Measurements from ENCODE around the gene PPP1R9A. TPM values are rescaled to one million over a fixed set of nuclear protein-coding genes. Genes with fewer than 3 reads are reported as not detected.

Gene PPP1R9A
- total RNA-seq, 4 donors from 2014 or later, result 21.0 to 48.4 (median 31.6) TPM

- Histone ChIP-seq H3K4me3 (no peak overlapping the region), H3K27ac (no peak overlapping the region), H3K9me3 (no peaks in the 10 kb centered on the region), H3K27me3 (no peaks in the 10 kb centered on the region), H3K4me1 (no peaks in the 10 kb centered on the region), H3K36me3 (peaks cover 0 to 10% of the 10 kb centered on the region in 2 donors)
- TF ChIP-seq POLR2AphosphoS5 (IDR thresholded peaks at IDR 0.05) (no peak), CTCF (IDR thresholded peaks at IDR 0.05) (no peak), POLR2A (IDR thresholded peaks at IDR 0.05) (no peak), EP300 (IDR thresholded peaks at IDR 0.05) (no peak)
- no peak for ATAC-seq
These were observed 348.3 kb downstream of the PPP1R9A start for GRCh38 chr7:95255691-95256090.

- TF ChIP-seq EP300 (IDR thresholded peaks at IDR 0.05) (no peak), POLR2A (IDR thresholded peaks at IDR 0.05) (no peak), CTCF (IDR thresholded peaks at IDR 0.05) (no peak), POLR2AphosphoS5 (IDR thresholded peaks at IDR 0.05) (no peak)
These were observed 354.6 kb downstream of the PPP1R9A start for GRCh38 chr7:95261895-95262415.

GRCh38 chr7:95262875-95263274 is 355.5 kb downstream of the PPP1R9A start:
- Histone ChIP-seq H3K27me3 (no peaks in the 10 kb centered on the region), H3K36me3 (no peaks in the 10 kb centered on the region), H3K4me1 (no peaks in the 10 kb centered on the region), H3K9me3 (no peaks in the 10 kb centered on the region), H3K27ac (no peak overlapping the region), H3K4me3 (no peak overlapping the region)
- 95 to 100% methylated on average over 2 of the region's 2 CpGs for WGBS, 2 donors (ENCODE audit: low coverage in 1 of 2)
- no peak for TF ChIP-seq CTCF (IDR thresholded peaks at IDR 0.05)
- TF ChIP-seq POLR2A (IDR thresholded peaks at IDR 0.05), result no peak
- TF ChIP-seq POLR2AphosphoS5 (IDR thresholded peaks at IDR 0.05), result no peak
- TF ChIP-seq EP300 (IDR thresholded peaks at IDR 0.05), result no peak
- ATAC-seq, result no peak

More at GRCh38 chr7:95261895-95262415, 354.6 kb downstream of the PPP1R9A start:
- Histone ChIP-seq H3K4me1 (no peaks in the 10 kb centered on the region), H3K27ac (no peak overlapping the region), H3K4me3 (no peak overlapping the region), H3K27me3 (no peaks in the 10 kb centered on the region), H3K36me3 (no peaks in the 10 kb centered on the region), H3K9me3 (no peaks in the 10 kb centered on the region)
- ATAC-seq, result no peak

GRCh38 chr7:95263785-95264362 is 356.5 kb downstream of the PPP1R9A start:
- no peaks in the 10 kb centered on the region for H3K4me1 ChIP-seq
- no peak overlapping the region for H3K27ac ChIP-seq
- H3K36me3 ChIP-seq, result peaks cover 0 to 8% of the 10 kb centered on the region in 2 donors
- no peak for ATAC-seq
- H3K9me3 ChIP-seq, result no peaks in the 10 kb centered on the region
- no peaks in the 10 kb centered on the region for H3K27me3 ChIP-seq
- no peak overlapping the region for H3K4me3 ChIP-seq
- TF ChIP-seq CTCF (IDR thresholded peaks at IDR 0.05), result no peak
- TF ChIP-seq POLR2AphosphoS5 (IDR thresholded peaks at IDR 0.05), result no peak
- no peak for TF ChIP-seq EP300 (IDR thresholded peaks at IDR 0.05)
- TF ChIP-seq POLR2A (IDR thresholded peaks at IDR 0.05), result no peak
- 74 to 84% methylated on average over 2 to 4 of the region's 4 CpGs for WGBS, 2 donors (ENCODE audit: low coverage in 1 of 2)

- peaks cover 0 to 13% of the 10 kb centered on the region in 2 donors for H3K36me3 ChIP-seq
- 67 to 82% methylated on average over 5 to 6 of the region's 6 CpGs for WGBS, 2 donors (ENCODE audit: low coverage in 1 of 2)
- H3K4me1 ChIP-seq, result no peaks in the 10 kb centered on the region
- no peaks in the 10 kb centered on the region for H3K9me3 ChIP-seq
- no peak overlapping the region for H3K4me3 ChIP-seq
- no peaks in the 10 kb centered on the region for H3K27me3 ChIP-seq
- no peak overlapping the region for H3K27ac ChIP-seq
- no peak for TF ChIP-seq EP300 (IDR thresholded peaks at IDR 0.05)
- no peak for TF ChIP-seq POLR2A (IDR thresholded peaks at IDR 0.05)
- TF ChIP-seq POLR2AphosphoS5 (IDR thresholded peaks at IDR 0.05), result no peak
- TF ChIP-seq CTCF (IDR thresholded peaks at IDR 0.05), result no peak
- no peak for ATAC-seq
These were observed 357.0 kb downstream of the PPP1R9A start for GRCh38 chr7:95264363-95264891.

Measured in gastroesophageal sphincter (tissue), 4 donors.